ENCODE measurements around the gene WDHD1. TPM values are rescaled to one million over a fixed set of nuclear protein-coding genes. Genes with fewer than 3 reads are reported as not detected.

The WDHD1 gene
- total and polyA plus RNA-seq, 2 of the 8 experiments (the other 6 are each of a cell fraction or from before 2014, with no cell fraction given) = 17.8 to 87.9 TPM

DNA sequence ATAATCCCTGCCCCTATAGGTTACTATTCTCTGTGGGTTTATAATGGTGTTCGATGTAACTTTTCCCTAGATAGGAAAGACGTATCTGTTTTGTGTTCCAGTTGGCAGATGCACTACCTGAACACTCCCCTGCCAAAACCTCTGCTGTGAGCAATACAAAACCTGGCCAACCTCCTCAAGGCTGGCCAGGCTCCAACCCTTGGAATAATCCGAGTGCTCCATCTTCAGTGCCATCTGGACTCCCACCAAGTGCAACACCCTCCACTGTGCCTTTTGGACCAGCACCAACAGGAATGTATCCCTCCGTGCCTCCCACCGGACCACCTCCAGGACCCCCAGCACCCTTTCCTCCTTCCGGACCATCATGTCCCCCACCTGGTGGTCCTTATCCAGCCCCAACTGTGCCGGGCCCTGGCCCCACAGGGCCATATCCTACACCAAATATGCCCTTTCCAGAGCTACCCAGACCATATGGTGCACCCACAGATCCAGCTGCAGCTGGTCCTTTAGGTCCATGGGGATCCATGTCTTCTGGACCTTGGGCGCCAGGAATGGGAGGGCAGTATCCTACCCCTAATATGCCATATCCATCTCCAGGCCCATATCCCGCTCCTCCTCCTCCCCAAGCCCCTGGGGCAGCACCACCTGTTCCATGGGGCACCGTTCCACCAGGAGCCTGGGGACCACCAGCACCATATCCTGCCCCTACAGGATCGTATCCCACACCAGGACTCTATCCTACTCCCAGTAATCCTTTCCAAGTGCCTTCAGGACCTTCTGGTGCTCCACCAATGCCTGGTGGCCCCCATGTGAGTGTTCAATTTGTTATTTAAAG, 35.8 kb upstream of the WDHD1 start:
- Histone ChIP-seq H3K9me3 (ENCODE audit: insufficient read depth in 2 of 2, low read depth in 1 of 2, low read length in 1 of 2) (no peaks in the 10 kb centered on the region), H2BK5ac (ENCODE audit: low read depth, low read length) (no peak overlapping the region), H3K27ac (ENCODE audit: low read depth, low read length) (no peak overlapping the region), H3K36me3 (ENCODE audit: control insufficient read depth in 2 of 4, insufficient read depth in 4 of 4, low read length in 3 of 4) (peaks cover 15 to 50% (median 26%) of the 10 kb centered on the region in 4 experiments), H2AFZ (ENCODE audit: low read length) (no peak overlapping the region), H2BK20ac (ENCODE audit: low read length) (no peak overlapping the region), H3K23me2 (ENCODE audit: low read depth, low read length) (no peaks in the 10 kb centered on the region), H3K4me3 (ENCODE audit: extremely low read depth in 1 of 4, insufficient read depth in 2 of 4, low read depth in 3 of 4, low read length in 4 of 4) (no peak overlapping the region), H3K4me1 (replicated peaks in 1 of 4; ENCODE audit: control insufficient read depth in 3 of 4, insufficient read depth in 4 of 4, low read length in 3 of 4) (no peaks in the 10 kb centered on the region), H3K79me2 (ENCODE audit: control insufficient read depth in 1 of 2, insufficient read depth in 2 of 2, low read length in 2 of 2) (peaks cover 6 to 38% of the 10 kb centered on the region in 2 experiments; a peak in 3 of 4 replicates), H3K9ac (replicated peaks in 1 of 4; ENCODE audit: extremely low read depth in 1 of 4, low read depth in 3 of 4, low read length in 3 of 4) (no peak overlapping the region), H3K27me3 (replicated peaks in 1 of 4; ENCODE audit: control insufficient read depth in 3 of 4, extremely low read depth in 1 of 4, insufficient read depth in 3 of 4, low read length in 3 of 4) (no peaks in the 10 kb centered on the region), H4K5ac (ENCODE audit: insufficient read length, low read depth, low read length) (no peak overlapping the region), H3K18ac (ENCODE audit: extremely low read depth, low read length) (no peak overlapping the region), H3K14ac (ENCODE audit: insufficient read length) (no peak overlapping the region), H2BK12ac (ENCODE audit: low read depth, low read length) (no peak overlapping the region), H3K4me2 (ENCODE audit: insufficient read depth in 1 of 2, low read depth in 2 of 2, low read length in 2 of 2) (no peak overlapping the region), H3K79me1 (ENCODE audit: low read depth, low read length) (0 out of 2 replicates have a peak, but pooled peaks cover 2% of the 10 kb centered on the region), H2BK15ac (ENCODE audit: low read length) (no peak overlapping the region), H4K91ac (replicated peaks; ENCODE audit: insufficient read length, low read length) (no peak overlapping the region), H3K56ac (replicated peaks; ENCODE audit: insufficient read length, low read depth, low read length) (no peak overlapping the region), H2BK120ac (replicated peaks; ENCODE audit: low read depth, low read length) (no peak overlapping the region), H2AK5ac (ENCODE audit: low read depth, low read length) (no peak overlapping the region), H3K4ac (replicated peaks; ENCODE audit: insufficient read length, low read depth, low read length) (no peak overlapping the region), H4K8ac (ENCODE audit: extremely low read depth, insufficient read depth, low read length) (peak overlapping the region; percentile 51; the same call in 1 of the 2 replicates), H3K23ac (ENCODE audit: insufficient read length) (no peak overlapping the region), H4K20me1 (replicated peaks in 1 of 2; ENCODE audit: control insufficient read depth in 1 of 2, insufficient read depth in 2 of 2, low read length in 2 of 2) (peaks cover 4 to 8% of the 10 kb centered on the region in 2 experiments)
- ChIA-PET CTCF (ENCODE audit: partially characterized antibody) (interaction anchor here (1.0 to 1.3 kb wide), 2 partner anchors 9 kb away, joined by 3 to 6 read pairs; no protein-coding TSS in a partner anchor), POLR2A (ENCODE audit: partially characterized antibody) (interaction anchor here (0.9 to 3.0 kb wide), 4 partner anchors 8 to 71 kb away, joined by 3 to 9 read pairs (median 3); no protein-coding TSS in a partner anchor)
- WGBS, 2 experiments (ENCODE audit: extremely low coverage in 1 of 2, insufficient coverage in 1 of 2, insufficient read length in 1 of 2, insufficient replicate concordance in 2 of 2, low coverage in 1 of 2, low lambda C conversion rate in 2 of 2, missing lambda C conversion rate in 1 of 2) = 89% methylated on average over 11 of the region's 11 CpGs; no CpG with 5 or more reads in 1 of the 2 experiments
- no peak for DNase-seq (ENCODE audit: low read depth in 1 of 2, low spot score in 2 of 2)
- FAIRE-seq = no peak
- TF ChIP-seq PHF8 (conservative IDR thresholded peaks at IDR 0.05; ENCODE audit: low read depth, low read length) (no peak), CBX5 (IDR thresholded peaks at IDR 0.05; ENCODE audit: low read depth, low read length) (no peak), HDAC2 (IDR thresholded peaks at IDR 0.05; ENCODE audit: borderline replicate concordance in 1 of 2, low read depth in 2 of 2, low read length in 2 of 2) (no peak), TAF1 (IDR thresholded peaks at IDR 0.05; ENCODE audit: low read depth, low read length) (no peak), RAD21 (IDR thresholded peaks at IDR 0.05 in 1 of 2, conservative IDR thresholded peaks at IDR 0.05 in 1 of 2; ENCODE audit: low read depth in 2 of 2, low read length in 2 of 2) (no peak), SIRT6 (IDR thresholded peaks at IDR 0.05; ENCODE audit: low read length) (no peak), GABPA (IDR thresholded peaks at IDR 0.05; ENCODE audit: borderline replicate concordance, insufficient read depth, low read length) (no peak), EP300 (IDR thresholded peaks at IDR 0.05; ENCODE audit: borderline replicate concordance in 1 of 2, low read depth in 2 of 2, low read length in 2 of 2) (no peak), RNF2 (IDR thresholded peaks at IDR 0.05; ENCODE audit: borderline replicate concordance, low read depth, low read length, missing control alignments, poor library complexity, severe bottlenecking) (no peak), CTBP2 (IDR thresholded peaks at IDR 0.05; ENCODE audit: borderline replicate concordance, insufficient read depth, insufficient read length, low read length) (no peak)

All from H1 (cell line).